MM.1S (cell line): ENCODE measurements around the gene LTO1.

ENCODE experiments used
- CTCF ChIP-seq: fragments of 300-600 bp; sonication (generic); IDR thresholded peaks from 2 replicates; pipeline ENCODE4 v1.5.1; 2016; ENCODE audit warnings: antibody characterized with exemption, low read length, mixed read lengths
- EZH2 ChIP-seq: fragments of 300-600 bp; sonication (generic); optimal IDR thresholded peaks from 2 replicates; pipeline ENCODE3; 2017; ENCODE audit warnings: low read depth, mild to moderate bottlenecking, antibody characterized with exemption, low read length, mixed read lengths

GRCh38 chr11:69640260-69640994 lies 34.7 kb downstream of the LTO1 start:
- no peak for TF ChIP-seq CTCF
- no peak for TF ChIP-seq EZH2
